HG02973 (cell line): ENCODE data around the gene ATP8A2.
A peak's percentile ranks its signal among the peaks of the same experiment; 100 is the strongest.

ENCODE experiments used
- ATAC-seq: cut with Tn5 transposase; IDR thresholded peaks from one replicate; pipeline ENCODE4 v1.9.1; 2021; ENCODE audit warnings: moderate library complexity; ENCODE audit not compliant: unreplicated experiment

ATP8A2 gene

DNA sequence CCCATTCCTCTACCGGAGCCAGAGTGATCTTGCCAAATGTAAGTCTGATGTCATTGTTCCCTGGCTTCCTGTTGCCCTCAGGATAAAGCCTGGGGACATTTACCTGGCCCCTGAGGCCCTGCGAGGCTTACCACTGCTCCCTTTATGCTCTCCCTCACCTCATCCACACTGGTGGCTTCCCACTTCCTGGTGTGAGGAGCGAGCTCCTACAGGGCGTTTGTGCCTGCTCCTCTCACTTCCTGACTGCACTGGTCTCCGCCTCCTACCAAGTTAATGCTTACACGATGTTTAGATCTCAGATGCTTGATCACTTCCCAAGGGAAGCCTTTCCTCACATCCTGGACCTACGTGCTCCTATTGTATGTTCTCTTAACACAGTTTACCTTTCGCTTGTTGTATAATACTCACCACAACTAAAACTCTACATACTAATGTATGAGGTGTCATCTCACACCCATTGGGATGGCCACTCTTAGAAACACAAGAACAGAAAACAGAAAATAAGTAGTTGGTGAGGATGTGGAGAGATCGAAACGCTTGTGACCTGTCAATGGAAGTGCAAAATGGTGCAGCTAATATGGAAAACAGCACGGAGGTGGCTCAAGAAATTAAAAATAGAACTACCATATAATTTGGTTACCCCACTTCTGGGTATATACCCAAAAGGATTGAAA is 502.4 kb downstream of the ATP8A2 start:
- no peak for ATAC-seq

DNA sequence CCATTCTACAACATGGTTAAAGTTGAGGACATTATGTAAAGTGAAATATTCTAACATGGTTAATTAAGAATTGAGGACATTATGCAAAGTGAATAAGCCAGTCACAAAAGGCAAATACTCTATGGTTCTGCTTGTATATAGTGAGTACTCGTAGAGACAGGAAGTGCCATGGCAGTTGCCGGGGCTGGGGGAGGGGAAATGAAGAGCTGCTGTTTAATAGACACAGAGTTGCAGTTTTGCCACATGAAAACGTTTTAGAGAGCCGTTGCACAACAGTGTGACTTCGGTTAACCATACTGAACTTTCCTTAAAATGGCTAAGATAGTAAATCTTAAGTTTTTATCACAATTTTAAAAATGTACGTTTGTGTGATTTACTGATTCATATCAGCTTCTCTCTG is 503.1 kb downstream of the ATP8A2 start:
- ATAC-seq = no peak

- ATAC-seq = no peak
Measured at GRCh38 chr13:25876247-25876646, 504.5 kb downstream of the ATP8A2 start.

- ATAC-seq = no peak
Measured at GRCh38 chr13:25879466-25879865, 507.7 kb downstream of the ATP8A2 start.

DNA sequence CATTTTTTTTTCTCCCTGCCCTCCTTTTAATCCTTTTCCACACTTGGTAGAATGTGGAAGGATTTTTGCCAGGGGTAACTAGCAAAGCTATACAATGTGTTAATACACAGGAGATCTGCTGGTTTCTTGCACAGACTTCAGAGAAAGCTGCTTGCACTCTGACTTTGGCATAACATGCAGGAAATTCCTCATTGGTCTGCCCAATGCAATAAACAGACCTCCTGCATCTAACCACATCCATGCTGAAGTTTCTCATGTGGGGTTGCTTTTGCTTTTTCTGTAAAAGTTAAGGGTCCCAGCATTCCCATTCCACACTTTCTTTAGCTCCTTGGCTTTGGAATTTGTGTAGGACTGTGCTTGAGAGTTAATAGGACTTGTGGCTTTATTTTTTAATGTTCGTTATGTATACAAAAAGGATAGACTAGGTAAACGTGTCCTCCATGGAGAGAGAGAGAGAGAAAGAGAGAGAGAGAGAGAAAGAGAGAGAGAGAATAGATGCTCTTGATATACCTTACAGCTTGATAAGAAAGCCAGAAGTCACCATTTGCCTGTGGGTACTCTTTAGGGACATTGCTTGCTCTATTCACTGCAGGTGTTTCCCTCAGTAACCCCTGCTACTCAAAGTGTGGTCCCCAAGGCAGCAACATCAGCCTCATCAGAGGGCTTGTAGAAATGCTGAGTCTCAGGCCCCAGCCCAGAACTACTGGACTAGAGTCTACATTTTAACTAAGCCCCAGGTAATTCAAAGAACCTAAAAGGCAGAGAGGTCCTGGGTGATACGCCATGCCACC is 509.6 kb downstream of the ATP8A2 start:
- ATAC-seq = no peak

- no peak for ATAC-seq
Measured at GRCh38 chr13:25881971-25882451, 510.2 kb downstream of the ATP8A2 start.

DNA sequence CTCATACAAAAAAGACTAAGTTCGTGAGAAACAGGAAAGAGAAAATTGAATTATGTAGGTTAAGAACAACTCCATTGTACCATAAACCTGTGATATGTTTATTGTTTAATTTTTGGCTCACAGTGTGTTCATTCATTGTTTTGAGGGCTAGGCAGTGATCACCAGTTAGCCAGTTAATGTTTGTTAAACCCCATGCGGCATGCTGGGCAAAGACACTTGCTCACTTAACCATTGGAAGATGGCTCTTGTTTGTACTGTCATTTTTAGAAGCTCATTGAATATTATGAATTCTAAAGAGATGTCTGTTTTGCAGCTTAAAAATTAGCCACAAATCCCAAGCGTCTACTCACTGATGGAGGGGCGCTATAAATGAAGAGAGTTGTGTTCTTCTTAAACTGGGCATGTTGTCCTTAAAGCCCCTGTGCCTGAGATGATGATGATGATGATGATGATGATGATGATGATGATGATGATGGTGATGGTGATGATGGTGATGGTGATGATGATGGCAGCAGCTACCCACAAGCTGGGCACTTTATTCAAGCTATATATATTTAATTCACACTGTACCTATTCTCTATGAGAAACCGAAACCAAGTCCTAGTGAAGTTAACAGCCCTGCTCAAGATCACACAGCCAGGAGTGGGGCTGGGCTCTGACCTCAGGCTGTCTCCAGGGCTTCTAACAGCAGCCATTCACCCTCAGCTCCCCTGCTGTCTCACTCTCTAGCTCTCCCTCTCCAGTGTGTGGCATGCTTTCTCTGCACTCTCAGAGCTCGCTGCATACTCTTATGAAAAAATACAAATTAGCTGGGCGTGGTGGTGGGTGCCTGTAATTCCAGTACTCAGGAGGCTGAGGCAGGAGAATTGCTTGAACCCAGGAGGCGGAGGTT is 510.9 kb downstream of the ATP8A2 start:
- ATAC-seq = no peak

DNA sequence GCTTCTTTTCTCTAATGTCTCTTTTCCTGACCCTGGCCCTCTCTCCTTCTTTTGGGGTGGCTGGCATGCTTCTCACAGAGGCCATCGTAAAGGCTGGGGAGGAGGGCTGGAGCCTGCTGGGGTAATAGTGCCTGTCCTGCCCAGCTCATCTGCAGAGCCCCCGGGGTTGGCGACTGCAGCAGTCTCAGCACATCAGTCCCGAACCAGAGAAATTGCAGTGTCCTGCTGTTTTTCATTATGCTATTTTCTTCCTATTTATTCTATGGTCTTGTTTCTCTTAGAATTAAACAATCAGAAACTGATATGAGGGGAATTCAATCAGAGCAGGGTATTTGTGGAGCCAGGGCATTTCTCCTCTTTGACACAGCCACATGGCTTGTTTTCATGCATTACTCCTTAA is 513.6 kb downstream of the ATP8A2 start:
- ATAC-seq = no peak

GRCh38 chr13:25886438-25887214 is 514.9 kb downstream of the ATP8A2 start:
- no peak for ATAC-seq

DNA sequence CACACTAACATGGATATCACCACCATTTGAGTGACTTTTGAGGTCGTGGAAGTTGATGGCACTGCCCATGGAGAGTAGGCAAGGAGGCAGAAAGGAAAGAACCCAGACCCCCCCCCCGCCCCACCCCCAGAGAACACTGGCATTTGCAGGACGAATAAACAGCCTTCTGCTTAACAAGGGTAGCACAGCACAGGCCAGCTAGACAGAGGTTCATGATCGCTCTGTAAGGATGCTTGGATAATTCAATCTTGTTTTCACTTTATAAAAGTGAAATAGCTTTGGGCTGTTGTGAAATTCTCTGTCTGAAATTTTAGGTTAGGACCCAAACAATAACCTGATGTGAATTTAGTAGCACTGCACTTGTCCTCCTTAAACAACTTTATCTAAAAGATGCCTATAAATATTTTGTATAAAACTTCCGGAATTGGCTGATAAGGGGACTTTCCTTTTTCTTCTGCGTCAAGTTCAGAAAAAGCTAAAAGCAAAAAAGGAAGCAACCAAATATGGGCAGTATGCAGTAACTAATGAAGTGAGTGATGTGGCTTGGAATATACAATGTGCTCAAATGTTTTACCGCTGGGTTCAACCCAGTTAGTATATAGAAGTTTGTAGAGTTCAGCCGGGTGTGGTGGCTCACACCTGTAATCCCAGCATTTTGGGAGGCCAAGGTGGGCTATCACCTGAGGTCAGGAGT is 516.3 kb downstream of the ATP8A2 start:
- no peak for ATAC-seq

DNA sequence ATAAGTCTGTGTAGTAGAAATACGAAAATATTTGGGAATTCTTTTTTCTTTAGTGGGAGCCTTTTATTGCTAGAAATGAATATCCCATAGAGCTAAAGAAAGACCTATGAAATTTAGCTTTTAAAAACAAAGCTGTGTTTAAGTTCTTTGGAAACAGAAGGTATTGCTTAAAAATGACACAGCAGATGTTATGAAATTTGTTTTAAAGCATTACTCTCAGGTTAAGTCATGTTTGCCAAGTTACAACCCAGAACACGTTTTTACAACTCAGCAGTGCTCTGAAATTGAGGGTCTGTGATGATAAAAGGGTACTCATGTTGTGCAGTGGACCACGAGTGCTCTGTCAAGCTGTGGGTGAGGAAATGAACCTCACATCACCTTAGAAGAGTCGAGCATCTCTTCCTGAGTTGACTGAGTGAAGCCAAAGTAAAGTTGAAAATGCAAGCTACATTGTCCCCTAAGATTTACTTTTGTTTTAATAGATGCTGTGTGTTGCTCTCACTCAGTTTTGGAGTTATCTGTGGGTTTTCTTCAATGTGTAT is 519.0 kb downstream of the ATP8A2 start:
- ATAC-seq = no peak

DNA sequence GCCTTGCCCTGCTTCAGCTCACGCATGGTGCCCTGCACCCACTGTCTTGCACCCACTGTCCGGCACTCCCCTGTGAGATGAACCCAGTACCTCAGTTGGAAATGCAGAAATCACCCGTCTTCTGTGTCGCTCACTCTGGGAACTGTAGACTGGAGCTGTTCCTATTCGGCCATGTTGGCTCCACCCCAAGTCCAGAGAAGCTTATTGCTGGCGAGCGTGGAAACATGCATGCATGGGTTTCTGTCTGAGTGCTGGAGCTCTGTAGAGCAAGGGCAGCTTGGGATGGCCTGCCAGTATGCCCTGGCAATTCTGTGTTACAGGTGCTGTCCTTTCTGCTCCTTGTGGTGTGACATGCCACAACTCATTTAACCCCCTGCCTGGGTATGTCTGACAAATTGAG is 527.2 kb downstream of the ATP8A2 start:
- no peak for ATAC-seq

DNA sequence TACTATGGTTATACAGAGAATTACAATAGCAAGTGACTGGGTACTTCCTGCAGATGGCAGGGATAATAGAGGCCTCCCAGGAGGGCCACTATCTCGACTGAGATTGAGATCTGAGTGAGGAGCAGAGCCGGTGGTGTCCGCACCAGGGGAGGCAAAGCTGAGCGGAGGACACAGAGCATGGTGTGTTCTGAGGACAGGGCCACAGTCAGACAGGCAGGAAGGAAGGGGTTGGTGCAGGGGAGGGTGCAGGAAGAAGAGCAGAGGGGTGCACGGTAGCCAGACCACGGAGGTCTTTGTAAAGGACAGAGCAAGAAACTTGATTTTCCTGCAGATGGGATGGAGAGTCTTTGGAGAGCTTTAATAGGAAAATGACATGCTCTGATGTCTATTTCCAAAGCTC is 527.7 kb downstream of the ATP8A2 start:
- ATAC-seq = no peak

GRCh38 chr13:25899952-25900351 is 528.2 kb downstream of the ATP8A2 start:
- no peak for ATAC-seq

DNA sequence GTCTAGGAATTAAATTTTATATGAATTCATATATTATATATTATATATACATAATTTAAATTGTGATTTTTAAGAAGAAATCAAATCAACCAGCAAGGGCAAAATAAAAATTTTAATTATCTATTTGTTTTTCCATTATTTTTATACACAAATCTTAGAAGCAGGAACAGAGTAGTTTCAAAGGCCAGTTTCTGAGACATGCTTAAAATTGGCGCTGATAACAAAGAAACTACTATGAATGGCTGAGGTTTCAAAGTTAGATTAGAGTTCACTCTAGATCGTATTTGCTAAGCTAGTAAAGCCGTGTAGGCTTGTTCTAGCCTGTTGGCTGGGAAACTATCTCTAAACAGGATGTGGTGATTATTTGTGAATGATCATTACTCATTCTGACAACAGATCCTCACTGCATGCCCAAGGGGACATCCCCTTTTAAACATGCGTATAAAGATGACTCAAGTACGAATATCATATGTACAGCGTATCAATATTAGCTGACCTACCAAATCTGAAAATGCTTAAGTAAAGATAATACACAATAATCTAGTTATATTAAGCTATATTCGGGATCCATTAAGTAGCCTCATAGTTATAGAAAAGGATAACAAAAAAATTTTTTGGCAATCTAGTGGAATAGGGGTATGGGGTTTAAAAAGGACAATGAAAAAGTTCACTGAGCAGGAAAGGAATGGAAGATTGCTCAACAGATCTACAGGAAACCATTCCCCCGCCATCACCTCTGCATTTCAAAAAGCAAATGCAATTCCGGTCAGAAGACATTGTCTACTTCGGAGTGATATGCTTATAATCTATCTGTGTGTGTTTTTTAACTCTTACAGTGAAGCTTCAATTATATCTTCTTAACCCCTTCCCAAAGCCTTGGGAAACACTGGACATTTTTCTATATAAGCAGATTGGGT is 529.9 kb downstream of the ATP8A2 start:
- ATAC-seq = peak; percentile 89

- no peak for ATAC-seq
Measured at GRCh38 chr13:25902455-25902854, 530.7 kb downstream of the ATP8A2 start.

GRCh38 chr13:25902891-25903341 is 531.1 kb downstream of the ATP8A2 start:
- ATAC-seq = peak; percentile 49

GRCh38 chr13:25904830-25905229 is 533.1 kb downstream of the ATP8A2 start:
- ATAC-seq = no peak

GRCh38 chr13:25905611-25906010 is 533.8 kb downstream of the ATP8A2 start:
- ATAC-seq = no peak
